Liver (tissue), 9 donors: ENCODE data around the gene ZBTB38. TPM values are rescaled to one million over a fixed set of nuclear protein-coding genes. Genes with fewer than 3 reads are reported as not detected.

Experiments used
- DNase-seq: peaks from one replicate; pipeline ENCODE4 v3.0.0-alpha.2; 2017; ENCODE audit warnings: low spot score
- H3K27ac ChIP-seq, 2 donors: one replicate each; pipeline ENCODE4 v1.7.0; 2013; ENCODE audit warnings: inconsistent platforms in 2 of 2, low read length in 2 of 2, control low read depth in 1 of 2, low read depth in 1 of 2, mild to moderate bottlenecking in 1 of 2
- H3K27me3 ChIP-seq, 4 donors: one replicate each; pipeline versions ENCODE4 v1.6.1 to v1.7.0; 2013; ENCODE audit warnings: low read length in 3 of 4, inconsistent platforms in 1 of 4, mild to moderate bottlenecking in 1 of 4, moderate library complexity in 1 of 4; ENCODE audit not compliant: control insufficient read depth in 4 of 4, insufficient read depth in 4 of 4
- H3K36me3 ChIP-seq, 4 donors: one replicate each; pipeline versions ENCODE4 v1.6.1 to v1.7.0; 2013; ENCODE audit warnings: low read length in 3 of 4, mild to moderate bottlenecking in 3 of 4, low read depth in 1 of 4, moderate library complexity in 1 of 4; ENCODE audit not compliant: control insufficient read depth in 4 of 4, insufficient read depth in 3 of 4
- H3K4me1 ChIP-seq, 4 donors: one replicate each; pipeline versions ENCODE4 v1.6.1 to v1.7.0; 2013; ENCODE audit warnings: low read length in 3 of 4, mild to moderate bottlenecking in 3 of 4, moderate library complexity in 1 of 4; ENCODE audit not compliant: control insufficient read depth in 4 of 4, insufficient read depth in 4 of 4
- H3K4me3 ChIP-seq, 3 donors: one replicate each; pipeline versions ENCODE4 v1.6.1 to v1.7.0; 2013; ENCODE audit warnings: low read length in 3 of 3, control low read depth in 1 of 3, low read depth in 1 of 3, mild to moderate bottlenecking in 1 of 3
- H3K9ac ChIP-seq, 2 donors: one replicate each; pipeline ENCODE4 v1.7.0; 2013; ENCODE audit warnings: low read length in 2 of 2, mild to moderate bottlenecking in 2 of 2, moderate library complexity in 2 of 2, control low read depth in 1 of 2, low read depth in 1 of 2
- H3K9me3 ChIP-seq, 4 donors: one replicate each; pipeline versions ENCODE4 v1.6.1 to v1.7.0; 2013; ENCODE audit warnings: low read length in 3 of 4; ENCODE audit not compliant: control insufficient read depth in 4 of 4
- FOXA1 ChIP-seq: IDR thresholded peaks from 2 replicates; pipeline ENCODE4 v1.6.1; 2016; ENCODE audit warnings: antibody characterized with exemption
- FOXA2 ChIP-seq: IDR thresholded peaks from 2 replicates; pipeline ENCODE4 v1.6.1; 2016; ENCODE audit warnings: antibody characterized with exemption
- GABPA ChIP-seq, 2 donors: IDR thresholded peaks in 1 of 2; conservative IDR thresholded peaks in 1 of 2; 2 replicates each; pipeline ENCODE4 v1.6.1; 2016; ENCODE audit warnings: antibody characterized with exemption in 2 of 2, mild to moderate bottlenecking in 1 of 2, moderate library complexity in 1 of 2
- HNF4G ChIP-seq: IDR thresholded peaks from 2 replicates; pipeline ENCODE4 v1.6.1; 2016; ENCODE audit warnings: antibody characterized with exemption
- JUND ChIP-seq, 2 donors: IDR thresholded peaks; 2 replicates each; pipeline ENCODE4 v1.6.1; 2016; ENCODE audit warnings: antibody characterized with exemption in 2 of 2
- NR2F2 ChIP-seq: IDR thresholded peaks from 2 replicates; pipeline ENCODE4 v1.6.1; 2016; ENCODE audit warnings: antibody characterized with exemption
- RXRA ChIP-seq, 2 donors: IDR thresholded peaks; 2 replicates each; pipeline ENCODE4 v1.6.1; 2017 to 2018; ENCODE audit warnings: antibody characterized with exemption in 2 of 2, mild to moderate bottlenecking in 1 of 2
- TAF1 ChIP-seq: conservative IDR thresholded peaks from 2 replicates; pipeline ENCODE4 v1.6.1; 2016; ENCODE audit warnings: antibody characterized with exemption, mild to moderate bottlenecking
- YY1 ChIP-seq: IDR thresholded peaks from 2 replicates; pipeline ENCODE4 v1.6.1; 2016; ENCODE audit warnings: antibody characterized with exemption, mild to moderate bottlenecking
- WGBS: extraction: QIAGEN DNeasy Blood & Tissue Kit; methylation state at CpG from one replicate; pipeline ENCODE4 v1.1.7; 2013; 5-methylcytosine and 5-hydroxymethylcytosine counted together
- polyA plus RNA-seq, 2 donors: library from polyadenylated mRNA; stranded (reverse) in 1 of 2; unstranded in 1 of 2; fragments of 200-250 nt in 1 of 2; fragments of >200 nt in 1 of 2; fragmentation: Nextera tagmentation in 1 of 2; extraction: Ambion mirVana in 1 of 2; gene quantifications; one replicate each; pipeline versions ENCODE4 v1.2.1 to v1.2.3, GENCODE V29; 2013 to 2015
- total RNA-seq, 2 donors: library from RNA; depleted of rRNA; stranded (reverse); fragments of >200 nt; gene quantifications; one replicate each; pipeline ENCODE4 v1.2.3, GENCODE V29; 2014
- TF ChIP-seq, protein P1 (sequence below): fragments of 150-350 bp; IDR thresholded peaks from 2 replicates; pipeline ENCODE4 v1.5.1; 2017; ENCODE audit warnings: improper control_type of control experiment, low read depth, low read length; ENCODE audit not compliant: missing input control
- TF ChIP-seq, protein P2 (sequence below): IDR thresholded peaks from 2 replicates; pipeline ENCODE4 v1.6.1; 2016; ENCODE audit warnings: antibody characterized with exemption, mild to moderate bottlenecking
- TF ChIP-seq, protein P3 (sequence below): IDR thresholded peaks from 2 replicates; pipeline ENCODE4 v1.6.1; 2016; ENCODE audit warnings: antibody characterized with exemption
- donor health status: healthy.
- donor health status: healthy.
- donor health status: healthy.
- donor health status: healthy.
- donor health status: healthy.

Gene ZBTB38
- total and polyA plus RNA-seq, 4 donors, result 9.5 to 57.3 (median 19.5) TPM

DNA sequence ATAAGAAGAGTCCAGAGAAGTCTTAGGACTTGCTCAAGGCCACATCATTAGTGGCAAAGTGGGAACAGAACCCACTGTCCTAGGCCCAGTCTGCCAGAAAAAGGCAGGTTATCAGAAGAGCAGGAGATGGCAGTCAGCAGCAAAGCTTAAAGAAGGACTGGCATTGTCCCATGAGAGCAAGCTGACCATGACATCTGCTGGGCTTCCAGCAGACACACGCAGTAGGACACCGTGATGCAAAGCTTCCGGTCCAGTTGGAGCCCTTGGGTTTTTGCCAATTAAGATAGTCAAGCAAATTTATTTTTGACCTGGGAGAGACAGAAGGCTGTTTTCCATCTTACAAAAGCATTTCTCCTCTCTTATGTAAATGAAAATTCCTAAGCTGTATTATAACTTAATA, 42.1 kb downstream of the ZBTB38 start (continued):
- TF ChIP-seq GABPA (IDR thresholded peaks at IDR 0.05 in 1 of 2, conservative IDR thresholded peaks at IDR 0.05 in 1 of 2) (peak in 1 of 2 donors; percentile 77), FOXA1 (no peak), RXRA (IDR thresholded peaks at IDR 0.05) (peak; percentile 43 to 59)
- TF ChIP-seq, protein P1, sequence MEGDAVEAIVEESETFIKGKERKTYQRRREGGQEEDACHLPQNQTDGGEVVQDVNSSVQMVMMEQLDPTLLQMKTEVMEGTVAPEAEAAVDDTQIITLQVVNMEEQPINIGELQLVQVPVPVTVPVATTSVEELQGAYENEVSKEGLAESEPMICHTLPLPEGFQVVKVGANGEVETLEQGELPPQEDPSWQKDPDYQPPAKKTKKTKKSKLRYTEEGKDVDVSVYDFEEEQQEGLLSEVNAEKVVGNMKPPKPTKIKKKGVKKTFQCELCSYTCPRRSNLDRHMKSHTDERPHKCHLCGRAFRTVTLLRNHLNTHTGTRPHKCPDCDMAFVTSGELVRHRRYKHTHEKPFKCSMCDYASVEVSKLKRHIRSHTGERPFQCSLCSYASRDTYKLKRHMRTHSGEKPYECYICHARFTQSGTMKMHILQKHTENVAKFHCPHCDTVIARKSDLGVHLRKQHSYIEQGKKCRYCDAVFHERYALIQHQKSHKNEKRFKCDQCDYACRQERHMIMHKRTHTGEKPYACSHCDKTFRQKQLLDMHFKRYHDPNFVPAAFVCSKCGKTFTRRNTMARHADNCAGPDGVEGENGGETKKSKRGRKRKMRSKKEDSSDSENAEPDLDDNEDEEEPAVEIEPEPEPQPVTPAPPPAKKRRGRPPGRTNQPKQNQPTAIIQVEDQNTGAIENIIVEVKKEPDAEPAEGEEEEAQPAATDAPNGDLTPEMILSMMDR, result no peak

DNA sequence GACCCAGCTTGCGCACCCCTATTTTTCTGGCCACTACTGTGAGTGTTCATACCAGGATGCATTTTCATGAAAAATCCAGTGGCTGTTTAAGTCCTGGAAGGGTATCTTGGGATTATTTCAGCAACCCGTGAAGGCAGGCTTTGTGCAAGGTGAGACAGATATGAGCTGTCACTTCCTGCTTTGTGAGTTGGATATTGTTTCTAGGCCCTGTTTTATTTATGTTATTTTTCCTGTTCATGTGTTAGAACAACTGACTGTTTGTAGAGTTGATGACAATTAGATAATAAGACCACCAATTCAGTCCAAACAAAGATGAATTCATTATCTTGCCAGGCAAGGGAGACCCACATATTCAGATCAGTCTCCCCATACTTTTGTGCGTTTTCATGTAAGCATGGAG, 42.5 kb downstream of the ZBTB38 start:
- Histone ChIP-seq H3K4me3 (no peak overlapping the region), H3K36me3 (peaks cover 2 to 8% (median 4%) of the 10 kb centered on the region in 4 donors), H3K27ac (peak overlapping the region; percentile 95 to 96), H3K9ac (peak overlapping the region in 1 of 2 donors; percentile 24), H3K9me3 (no peaks in the 10 kb centered on the region), H3K4me1 (peaks cover 10 to 34% (median 20%) of the 10 kb centered on the region in 4 donors), H3K27me3 (no peaks in the 10 kb centered on the region)
- 72% methylated on average over 3 of the region's 3 CpGs for WGBS
- DNase-seq, result no peak
- TF ChIP-seq, protein P1, result no peak
- no peak for TF ChIP-seq HNF4G
- no peak for TF ChIP-seq FOXA1
- no peak for TF ChIP-seq JUND (IDR thresholded peaks at IDR 0.05)
- TF ChIP-seq, protein P2, sequence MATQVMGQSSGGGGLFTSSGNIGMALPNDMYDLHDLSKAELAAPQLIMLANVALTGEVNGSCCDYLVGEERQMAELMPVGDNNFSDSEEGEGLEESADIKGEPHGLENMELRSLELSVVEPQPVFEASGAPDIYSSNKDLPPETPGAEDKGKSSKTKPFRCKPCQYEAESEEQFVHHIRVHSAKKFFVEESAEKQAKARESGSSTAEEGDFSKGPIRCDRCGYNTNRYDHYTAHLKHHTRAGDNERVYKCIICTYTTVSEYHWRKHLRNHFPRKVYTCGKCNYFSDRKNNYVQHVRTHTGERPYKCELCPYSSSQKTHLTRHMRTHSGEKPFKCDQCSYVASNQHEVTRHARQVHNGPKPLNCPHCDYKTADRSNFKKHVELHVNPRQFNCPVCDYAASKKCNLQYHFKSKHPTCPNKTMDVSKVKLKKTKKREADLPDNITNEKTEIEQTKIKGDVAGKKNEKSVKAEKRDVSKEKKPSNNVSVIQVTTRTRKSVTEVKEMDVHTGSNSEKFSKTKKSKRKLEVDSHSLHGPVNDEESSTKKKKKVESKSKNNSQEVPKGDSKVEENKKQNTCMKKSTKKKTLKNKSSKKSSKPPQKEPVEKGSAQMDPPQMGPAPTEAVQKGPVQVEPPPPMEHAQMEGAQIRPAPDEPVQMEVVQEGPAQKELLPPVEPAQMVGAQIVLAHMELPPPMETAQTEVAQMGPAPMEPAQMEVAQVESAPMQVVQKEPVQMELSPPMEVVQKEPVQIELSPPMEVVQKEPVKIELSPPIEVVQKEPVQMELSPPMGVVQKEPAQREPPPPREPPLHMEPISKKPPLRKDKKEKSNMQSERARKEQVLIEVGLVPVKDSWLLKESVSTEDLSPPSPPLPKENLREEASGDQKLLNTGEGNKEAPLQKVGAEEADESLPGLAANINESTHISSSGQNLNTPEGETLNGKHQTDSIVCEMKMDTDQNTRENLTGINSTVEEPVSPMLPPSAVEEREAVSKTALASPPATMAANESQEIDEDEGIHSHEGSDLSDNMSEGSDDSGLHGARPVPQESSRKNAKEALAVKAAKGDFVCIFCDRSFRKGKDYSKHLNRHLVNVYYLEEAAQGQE, result no peak

DNA sequence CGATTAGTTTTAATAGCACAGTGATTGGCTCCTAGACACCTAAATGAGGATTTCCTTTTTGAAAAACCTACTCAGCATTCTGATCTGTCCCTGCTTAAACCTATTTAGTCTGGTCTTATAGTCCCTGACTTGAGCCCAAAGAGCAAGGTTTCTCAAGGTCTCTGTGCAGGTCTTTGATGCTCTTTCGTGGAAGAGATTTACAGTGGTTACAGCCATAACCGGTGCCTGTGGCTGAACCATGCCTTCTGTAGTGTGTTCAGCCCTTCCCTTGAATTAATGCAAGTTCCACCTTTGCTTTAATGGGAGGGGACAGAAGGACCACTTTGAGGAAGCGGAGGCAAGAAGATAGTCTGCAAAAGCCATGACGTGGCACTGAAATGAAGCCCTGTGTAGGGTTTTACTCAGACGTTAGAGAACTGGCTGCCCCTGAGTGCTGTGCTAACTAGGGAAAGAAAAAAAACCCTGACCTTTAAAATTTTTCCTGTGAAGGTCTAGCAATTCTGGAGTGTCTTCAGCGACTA, 43.0 kb downstream of the ZBTB38 start:
- H3K27ac ChIP-seq, result peak overlapping the region; percentile 95 to 96
- no peak for DNase-seq
- H3K9me3 ChIP-seq, result no peaks in the 10 kb centered on the region
- H3K4me3 ChIP-seq, result no peak overlapping the region
- no peaks in the 10 kb centered on the region for H3K27me3 ChIP-seq
- WGBS, result 57% methylated on average over 7 of the region's 7 CpGs
- peaks cover 10 to 34% (median 20%) of the 10 kb centered on the region in 4 donors for H3K4me1 ChIP-seq
- H3K36me3 ChIP-seq, result peaks cover 0 to 8% (median 2%) of the 10 kb centered on the region in 4 donors
- peak overlapping the region; percentile 97 to 98 for H3K9ac ChIP-seq
- TF ChIP-seq, protein P1, result no peak
- TF ChIP-seq FOXA2 (no peak), JUND (IDR thresholded peaks at IDR 0.05) (no peak), NR2F2 (no peak), GABPA (IDR thresholded peaks at IDR 0.05 in 1 of 2, conservative IDR thresholded peaks at IDR 0.05 in 1 of 2) (no peak), TAF1 (no peak), HNF4G (no peak), YY1 (no peak)
- TF ChIP-seq, protein P3, sequence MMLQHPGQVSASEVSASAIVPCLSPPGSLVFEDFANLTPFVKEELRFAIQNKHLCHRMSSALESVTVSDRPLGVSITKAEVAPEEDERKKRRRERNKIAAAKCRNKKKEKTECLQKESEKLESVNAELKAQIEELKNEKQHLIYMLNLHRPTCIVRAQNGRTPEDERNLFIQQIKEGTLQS, result no peak
- TF ChIP-seq, protein P2, result no peak
